NCI-H1436 treated with DMSO at 0.1 percent for 48 hours (cell line): Measurements from ENCODE around the gene CMSS1.
"Not testable (repeated sequence)": the region's sequence is repeated elsewhere in the genome, so short reads cannot be mapped to it uniquely, and the experiment has no call there.

ENCODE experiments used
- DNase-seq: peaks from one replicate; lab custom pipeline; 2025; lab: John Stamatoyannopoulos, UW

CMSS1 gene

DNA sequence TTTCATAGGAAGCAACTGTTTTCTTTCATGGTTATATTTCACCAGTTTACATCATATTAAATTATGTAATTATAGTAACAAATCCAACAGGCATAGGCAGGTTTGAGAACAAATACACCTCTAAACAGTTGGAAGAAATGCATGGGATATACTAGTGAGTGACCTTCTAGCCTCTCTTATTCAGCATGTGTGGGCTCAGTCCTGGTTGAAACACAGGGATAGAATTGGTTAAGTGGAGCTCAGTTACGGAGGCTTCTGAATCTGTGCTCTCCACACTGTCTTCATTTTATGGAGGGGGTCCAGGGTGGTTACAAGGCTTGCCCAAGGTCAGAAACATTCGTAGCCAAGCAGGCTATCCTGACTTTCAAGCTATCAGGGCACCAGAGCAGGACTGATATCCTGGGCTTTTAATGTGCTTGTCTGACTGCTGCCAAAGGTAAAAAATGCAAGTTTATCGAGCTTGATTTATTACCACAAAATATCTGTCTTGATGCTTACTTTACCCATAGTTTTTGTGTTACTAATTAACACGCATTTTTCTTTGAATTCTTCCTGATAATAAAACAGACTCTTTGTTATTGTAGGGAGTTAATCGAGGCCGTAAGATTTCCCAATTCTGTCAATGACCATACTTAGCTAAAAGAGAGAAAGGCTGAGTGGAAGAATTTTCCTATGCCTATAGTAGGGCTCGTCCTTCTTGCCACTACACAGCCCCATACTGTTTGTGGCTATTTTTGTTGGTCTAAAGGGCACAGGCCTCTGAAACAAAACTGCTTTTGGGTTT lies 207.1 kb downstream of the CMSS1 start:
- DNase-seq = no peak

DNA sequence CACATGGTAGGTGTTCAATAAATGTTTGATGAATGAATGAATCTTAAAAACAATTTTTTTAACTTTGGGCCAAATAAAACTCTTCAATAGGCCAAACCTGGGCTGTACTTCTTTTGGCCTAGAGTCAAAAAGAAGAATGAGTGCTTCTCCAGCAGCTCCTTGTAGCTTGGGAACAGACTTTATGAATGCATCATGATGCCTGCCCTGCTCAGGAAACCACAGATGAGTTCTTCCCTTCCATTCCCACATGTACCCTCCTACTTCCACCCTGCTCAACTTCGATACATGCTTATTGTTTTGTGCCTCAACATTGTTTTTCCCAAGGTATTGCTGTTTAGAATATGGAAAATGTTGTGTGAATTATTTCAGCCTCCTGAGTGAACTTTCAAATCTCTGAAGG lies 209.7 kb downstream of the CMSS1 start:
- no peak for DNase-seq

DNA sequence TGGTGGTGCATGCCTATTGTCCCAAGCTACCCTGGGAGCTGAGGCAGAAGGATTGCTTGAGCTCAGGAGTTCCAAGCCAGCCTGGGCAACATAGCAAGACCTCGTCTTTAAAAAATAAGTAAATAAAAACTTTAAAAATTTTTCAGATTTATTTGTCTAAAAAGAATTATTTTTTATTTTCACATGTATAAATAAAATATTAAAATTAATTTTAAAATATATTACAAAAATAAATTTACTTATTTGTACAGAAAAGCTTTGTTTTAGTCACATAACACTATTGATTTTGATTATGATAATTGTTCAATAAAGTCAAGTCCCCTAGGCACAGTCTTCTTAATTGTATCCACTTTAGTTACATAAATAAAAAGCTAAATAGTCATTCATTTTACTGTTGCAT lies 211.4 kb downstream of the CMSS1 start:
- DNase-seq = no peak

DNA sequence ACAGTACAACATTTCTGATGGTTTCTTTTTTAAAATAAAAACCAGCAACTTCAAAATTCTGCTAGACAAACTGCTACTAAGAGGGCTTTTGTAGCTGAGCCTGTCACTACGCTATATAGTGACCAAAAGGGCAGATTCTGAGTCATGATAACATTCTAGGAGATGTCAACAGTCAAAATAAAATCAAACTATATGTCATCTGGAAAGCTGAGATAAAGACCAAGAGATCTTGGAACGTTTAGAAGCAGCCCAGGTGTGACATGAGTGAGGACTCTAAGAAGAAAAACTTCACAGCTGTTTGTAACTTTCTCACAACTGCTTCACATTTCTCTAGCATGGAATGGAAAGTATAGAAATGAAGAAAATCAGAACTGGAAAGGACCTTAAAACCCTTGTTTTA lies 212.0 kb downstream of the CMSS1 start:
- DNase-seq = no peak

DNA sequence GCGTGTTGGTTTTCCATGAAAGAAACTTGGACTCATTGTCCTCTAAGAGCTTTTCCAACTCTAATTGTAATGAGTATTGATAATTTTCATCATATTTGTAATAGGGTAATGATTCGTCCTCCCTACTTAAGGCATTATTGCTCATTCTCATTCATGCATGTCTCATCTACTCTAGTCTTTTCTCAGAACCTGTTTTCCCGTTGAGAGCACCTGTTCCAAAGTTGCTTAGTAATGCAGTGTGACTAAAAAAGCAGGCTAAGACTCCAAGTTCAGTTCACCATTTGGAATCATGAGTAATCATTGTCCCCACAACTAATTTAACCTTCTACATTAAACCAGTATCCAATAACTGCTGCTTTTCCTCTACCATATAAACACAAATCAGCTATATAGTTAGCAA lies 212.7 kb downstream of the CMSS1 start:
- DNase-seq = no peak

DNA sequence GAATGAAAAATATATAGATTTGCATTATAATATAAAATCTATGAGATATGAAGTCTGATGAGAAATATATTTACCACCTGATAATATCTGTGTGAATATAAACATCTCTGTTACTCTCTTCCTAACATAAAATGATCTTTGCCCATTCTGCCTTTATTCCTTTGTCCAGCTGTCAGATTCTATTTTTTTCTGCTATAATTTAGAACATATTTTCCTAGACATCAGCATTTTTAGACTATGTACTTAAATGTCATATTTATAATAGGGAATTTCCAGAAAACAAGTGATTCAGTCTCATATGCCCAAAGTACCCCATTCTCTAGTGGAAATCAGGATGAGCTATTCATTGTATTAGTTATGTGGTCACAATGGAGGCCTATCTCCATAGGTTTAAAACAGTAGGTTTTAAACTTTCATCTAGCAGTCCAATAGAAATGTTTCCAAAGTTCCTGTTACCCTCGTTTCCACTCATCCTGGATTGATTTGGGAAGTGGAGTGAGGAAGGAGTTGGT lies 213.3 kb downstream of the CMSS1 start:
- DNase-seq = no peak

DNA sequence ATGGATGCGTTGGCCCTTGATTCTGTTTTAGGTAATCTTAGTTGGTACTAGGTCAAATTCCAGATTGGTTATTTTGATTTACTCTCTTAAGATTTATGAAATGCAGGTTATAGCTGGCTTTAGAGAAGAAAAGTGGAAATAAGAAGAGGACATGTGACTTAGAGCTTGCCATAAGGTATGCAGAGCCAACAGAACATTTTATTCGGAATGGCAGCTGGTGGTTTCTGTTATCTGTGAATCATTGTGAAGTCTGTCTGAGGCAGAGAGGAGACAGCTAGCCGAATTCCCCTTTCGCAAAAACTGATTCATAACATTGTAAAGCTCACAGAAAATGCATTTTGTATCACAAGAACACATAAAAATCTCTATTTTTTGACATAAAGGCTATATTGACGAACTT lies 214.6 kb downstream of the CMSS1 start:
- no peak for DNase-seq

DNA sequence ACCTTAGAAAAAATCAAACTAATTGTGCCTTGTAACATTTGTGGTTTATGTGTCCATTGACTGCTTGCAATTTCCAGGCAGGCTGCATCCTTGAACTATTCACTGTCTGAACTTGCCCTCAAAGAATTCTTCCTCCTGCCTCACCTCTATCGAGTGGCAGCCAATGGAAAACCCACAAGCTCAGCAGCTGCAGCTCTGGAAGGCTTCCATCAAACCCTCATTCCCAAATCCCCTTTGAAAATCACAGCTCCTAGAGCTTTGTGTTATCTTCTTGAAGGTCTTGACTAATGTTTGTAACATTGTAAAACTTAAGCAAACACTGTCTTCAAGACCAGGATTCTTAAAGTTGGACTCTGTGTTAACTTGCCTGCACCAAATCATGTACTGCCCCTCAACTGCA lies 215.5 kb downstream of the CMSS1 start:
- no peak for DNase-seq

DNA sequence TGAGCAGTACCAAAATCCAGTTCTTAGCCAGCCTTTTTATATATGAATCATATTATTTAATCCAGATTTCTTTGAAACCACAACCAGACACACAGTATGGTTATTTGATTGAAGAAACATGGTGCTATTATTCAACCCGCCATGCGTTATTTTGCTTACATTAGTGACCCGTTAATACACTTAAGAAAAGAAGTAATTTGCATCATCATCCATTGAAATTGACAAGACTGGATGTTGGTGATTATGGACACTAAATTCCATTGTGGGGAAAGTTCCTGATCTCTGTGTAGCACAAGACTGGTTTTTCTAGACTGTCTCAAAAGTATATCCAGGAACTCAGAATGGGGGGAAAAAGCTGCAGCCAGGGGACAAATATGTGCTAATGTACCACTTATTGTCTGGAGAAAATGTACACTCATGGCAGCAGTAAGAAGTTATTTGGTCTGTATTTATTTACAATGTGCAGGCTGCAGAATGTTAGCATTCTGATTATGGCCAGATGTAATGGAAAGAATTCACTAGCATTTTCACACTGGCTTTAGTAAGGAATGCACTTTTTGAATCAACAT lies 216.3 kb downstream of the CMSS1 start:
- DNase-seq = no peak

DNA sequence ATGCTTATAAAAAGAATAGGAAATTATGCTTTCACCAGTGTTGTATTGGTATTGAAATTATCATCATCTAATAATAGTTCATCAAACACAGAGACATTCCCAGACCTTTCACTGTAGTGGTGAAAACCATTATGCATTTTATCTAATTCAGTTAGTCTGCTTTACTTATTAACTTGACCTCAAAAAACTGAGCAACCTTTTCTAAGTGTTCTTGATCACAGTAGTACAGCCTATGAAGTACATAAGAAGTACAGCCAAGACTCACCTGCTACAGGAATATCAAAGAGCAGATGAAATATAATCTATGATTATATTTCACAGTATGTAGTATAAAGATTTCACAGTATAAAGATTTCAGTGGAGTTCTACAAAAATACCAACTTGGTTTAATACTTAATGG lies 221.4 kb downstream of the CMSS1 start:
- DNase-seq = no peak

DNA sequence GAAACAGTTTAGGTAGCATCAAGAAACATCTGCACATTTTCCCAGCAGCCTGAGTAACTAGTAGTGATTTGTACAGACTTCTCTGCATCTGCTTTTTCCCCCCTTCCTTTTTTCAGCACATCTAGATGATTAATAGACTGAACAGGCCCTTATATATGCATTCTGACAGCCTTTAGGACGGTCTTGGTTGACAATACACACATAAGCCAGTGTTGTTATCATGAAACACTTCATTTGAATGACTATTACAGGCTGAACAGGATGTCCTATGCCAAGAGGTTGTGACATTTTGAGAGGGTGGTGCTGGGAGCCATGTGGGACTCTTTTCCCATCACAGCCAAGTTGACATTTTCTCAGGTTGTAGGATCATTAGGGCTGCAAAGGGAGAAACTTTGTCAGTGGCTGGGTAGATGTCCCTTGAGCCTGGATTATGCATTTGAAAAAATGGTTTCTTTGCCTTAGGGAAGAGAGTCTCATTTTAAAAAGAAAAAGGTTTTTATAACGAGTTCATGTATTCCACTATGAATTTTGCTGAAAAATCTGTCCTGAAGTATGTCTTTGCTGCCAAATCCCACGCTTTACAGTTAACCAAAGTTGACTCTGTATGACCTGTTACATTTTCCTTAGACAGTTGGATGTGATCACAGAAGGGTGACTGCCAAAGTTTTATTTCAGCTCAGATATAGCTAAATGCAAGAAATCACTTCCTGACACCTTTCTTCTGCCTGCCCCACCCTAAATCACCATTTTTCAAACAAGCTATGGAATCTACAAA lies 223.0 kb downstream of the CMSS1 start:
- DNase-seq = no peak

DNA sequence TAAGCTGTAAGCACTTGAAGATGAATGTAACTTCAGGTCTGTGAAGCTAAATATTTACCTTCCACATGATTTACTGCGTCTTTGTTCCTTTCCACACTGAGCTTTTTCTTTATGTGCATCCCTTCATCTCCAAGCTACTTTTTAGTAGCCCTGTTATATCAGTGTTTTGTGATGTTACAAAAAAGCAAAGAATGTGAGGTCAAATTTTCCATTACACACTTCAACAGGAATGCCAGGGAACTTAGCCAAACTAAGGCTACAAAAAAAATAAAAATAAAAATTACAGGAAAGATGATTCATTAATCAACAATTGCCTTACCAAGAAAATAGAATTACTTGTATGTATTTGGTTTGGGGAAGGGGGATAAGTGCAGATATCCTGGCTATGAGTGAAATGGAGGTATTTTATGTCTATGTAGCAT lies 223.7 kb downstream of the CMSS1 start:
- no peak for DNase-seq

DNA sequence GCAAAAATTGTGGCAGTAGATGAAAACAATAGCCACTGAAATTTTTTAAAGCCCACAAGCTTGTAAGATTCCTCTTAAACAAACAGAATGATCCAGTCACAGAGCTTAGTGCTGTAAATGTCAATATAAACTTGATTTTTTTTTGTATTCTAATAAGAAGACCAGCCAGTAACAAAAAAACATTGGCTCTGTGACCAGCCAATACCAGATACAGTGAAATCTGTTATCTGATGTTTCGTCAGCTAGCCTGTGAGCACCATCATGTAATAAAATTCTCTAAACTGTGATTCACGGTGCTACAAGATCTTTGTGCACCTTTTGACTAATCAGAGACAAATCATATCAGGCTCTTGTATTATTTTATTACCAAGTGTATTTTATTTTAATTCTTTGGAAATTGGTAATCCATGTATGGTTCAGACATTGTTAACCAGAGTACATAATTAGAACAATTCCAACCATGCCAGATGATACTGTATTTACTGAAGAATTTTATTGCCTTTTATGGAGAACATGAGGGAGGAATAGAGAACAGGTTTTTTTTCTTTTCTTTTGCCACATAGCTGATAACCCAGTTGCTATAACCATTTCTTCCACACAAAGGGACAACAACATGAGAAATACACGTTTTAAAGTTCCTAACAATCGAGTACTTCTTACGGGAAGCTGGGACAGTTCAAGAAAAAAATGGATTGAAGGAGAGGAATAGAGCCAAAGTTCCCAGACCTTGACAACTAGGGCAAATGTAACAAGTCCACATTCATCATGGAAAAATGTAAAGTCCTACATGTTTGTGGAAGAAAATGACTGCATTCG lies 224.7 kb downstream of the CMSS1 start:
- no peak for DNase-seq

DNA sequence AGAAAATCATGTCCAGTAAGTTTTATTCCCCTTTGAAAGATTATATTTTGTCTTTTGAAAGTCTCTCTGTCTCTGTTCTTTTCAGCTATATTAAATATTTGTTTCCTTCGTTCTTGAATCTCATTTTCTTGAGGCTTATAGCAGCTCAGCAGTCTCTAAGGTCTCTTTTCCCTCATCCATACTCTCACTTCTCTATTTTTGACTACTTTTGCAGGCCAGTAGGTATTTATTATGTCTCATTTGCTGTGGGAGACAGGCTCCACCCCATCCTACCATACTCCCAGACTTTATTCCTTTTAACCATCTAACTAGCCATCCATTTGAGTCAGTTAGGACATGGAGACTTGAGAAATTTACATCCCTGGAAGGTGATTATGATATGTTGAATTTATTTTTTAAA lies 225.6 kb downstream of the CMSS1 start:
- DNase-seq = no peak

DNA sequence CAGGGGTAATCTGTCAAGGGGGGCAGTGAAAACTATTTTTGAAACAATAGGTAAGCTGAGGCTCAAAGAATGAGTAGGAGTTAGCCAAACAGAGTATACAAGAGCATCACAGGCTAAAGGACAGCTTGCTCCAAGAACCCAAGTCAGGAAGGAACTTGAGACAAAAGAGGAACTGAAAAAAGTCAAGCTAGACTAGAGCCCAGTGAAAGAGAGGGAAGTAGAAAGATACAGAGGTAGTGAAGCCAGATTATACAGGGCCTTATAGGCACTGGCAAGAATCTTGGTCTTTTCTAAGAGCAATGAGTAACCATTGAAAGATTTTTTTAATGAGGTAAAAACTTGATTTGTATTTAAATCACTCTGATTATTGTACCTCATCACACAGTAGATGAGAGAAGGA lies 226.7 kb downstream of the CMSS1 start:
- DNase-seq = no peak

DNA sequence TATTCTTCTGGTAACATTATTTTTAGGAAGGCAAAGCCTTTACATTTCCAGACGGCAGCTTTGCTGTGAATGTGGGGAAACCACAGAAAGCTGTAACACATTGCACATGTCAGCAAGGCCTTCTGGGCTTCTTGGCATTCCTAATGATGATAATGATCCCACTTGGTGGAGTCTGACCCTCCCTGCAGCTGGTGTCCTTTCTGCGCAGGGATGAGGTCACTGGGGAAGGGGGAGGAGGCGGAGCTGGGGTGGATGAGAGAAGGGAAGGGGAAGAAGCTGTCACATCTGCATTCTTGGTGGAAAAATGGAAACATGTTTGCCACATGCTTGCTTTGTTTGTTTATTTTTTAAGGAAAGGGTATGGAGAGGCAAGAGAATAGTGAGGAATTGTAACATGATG lies 228.0 kb downstream of the CMSS1 start:
- no peak for DNase-seq

DNA sequence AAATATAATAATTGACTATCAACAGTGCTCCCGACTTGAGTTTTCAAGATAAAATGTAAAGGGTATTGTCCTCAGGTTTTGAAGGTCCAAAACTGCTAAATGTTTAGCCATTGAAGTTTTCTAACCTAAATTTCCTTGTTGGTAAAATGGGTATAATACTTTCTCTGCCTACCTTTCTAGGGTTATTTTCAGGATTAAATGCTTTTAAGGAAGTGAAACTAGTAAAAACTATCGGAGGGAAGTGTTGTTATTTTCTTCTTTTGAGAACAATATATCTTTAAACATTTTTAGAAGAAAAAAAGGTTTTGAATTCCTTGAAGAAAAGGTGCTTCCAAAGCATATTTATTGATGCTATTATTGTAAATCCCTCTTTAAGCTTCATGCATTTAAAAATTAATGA lies 229.3 kb downstream of the CMSS1 start:
- DNase-seq = no peak

DNA sequence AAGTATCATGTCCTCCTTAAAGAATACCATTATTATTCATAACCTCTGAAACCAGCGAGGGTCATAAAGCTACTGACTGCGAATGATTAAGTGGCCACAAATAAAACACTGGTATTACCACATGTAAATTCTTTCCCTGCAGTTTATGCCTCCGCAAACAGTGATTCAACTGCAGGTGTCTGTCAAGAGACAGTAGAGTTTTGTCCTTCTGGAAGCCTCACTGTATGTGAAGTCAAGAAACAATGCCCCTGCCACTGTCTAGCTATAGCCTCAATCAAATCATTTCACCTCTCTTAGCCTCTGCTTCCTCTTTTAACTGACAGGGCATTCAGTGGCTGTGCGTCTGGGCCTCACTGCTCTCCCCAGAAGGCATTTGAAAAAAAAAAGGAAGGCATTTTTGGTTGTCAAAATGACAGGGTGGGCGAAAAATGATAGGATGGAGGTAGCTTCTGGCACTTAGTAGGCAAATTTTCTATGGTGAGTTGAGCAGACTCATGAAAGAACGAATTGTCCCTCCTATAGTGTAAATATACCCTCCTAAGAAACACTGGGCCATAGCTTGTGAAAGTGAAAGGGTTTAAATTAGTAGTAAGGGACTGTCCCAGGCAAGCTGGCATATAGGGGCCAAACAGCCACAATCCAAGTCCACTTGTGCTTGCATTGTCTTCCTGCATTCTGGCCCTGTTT lies 229.9 kb downstream of the CMSS1 start:
- DNase-seq = no peak

DNA sequence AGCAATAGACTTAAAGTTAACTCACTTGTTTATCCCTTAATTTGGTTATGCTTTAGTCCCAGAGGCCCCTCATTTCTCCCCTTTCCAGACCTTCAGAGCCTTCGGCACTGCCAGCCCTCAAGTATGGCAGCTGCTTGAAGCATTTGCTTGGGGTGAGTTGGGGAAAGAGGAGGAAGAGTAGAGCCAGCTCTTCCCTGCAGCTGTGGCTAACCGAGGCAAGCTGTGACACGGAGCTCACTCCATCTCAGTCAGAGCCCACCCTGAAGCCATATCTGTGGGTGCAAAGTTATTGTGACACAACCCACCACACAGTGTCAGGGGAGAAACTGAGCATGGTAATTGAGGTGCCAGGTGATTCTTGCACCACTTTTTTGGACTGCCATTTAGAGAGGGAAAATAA lies 230.6 kb downstream of the CMSS1 start:
- DNase-seq = no peak

DNA sequence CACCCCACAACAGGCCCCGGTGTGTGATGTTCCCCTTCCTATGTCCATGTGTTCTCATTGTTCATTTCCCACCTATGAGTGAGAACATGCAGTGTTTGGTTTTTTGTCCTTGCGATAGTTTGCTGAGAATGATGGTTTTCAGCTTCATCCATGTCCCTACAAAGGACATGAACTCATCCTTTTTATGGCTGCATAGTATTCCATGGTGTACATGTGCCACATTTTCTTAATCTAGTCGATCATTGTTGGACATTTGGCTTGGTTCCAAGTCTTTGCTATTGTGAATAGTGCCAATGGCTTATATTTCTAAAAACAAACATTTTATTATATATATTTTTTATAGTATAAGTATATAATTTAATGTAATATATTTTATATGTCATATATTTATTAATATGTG lies 233.9 kb downstream of the CMSS1 start:
- DNase-seq = not testable (repeated sequence)

DNA sequence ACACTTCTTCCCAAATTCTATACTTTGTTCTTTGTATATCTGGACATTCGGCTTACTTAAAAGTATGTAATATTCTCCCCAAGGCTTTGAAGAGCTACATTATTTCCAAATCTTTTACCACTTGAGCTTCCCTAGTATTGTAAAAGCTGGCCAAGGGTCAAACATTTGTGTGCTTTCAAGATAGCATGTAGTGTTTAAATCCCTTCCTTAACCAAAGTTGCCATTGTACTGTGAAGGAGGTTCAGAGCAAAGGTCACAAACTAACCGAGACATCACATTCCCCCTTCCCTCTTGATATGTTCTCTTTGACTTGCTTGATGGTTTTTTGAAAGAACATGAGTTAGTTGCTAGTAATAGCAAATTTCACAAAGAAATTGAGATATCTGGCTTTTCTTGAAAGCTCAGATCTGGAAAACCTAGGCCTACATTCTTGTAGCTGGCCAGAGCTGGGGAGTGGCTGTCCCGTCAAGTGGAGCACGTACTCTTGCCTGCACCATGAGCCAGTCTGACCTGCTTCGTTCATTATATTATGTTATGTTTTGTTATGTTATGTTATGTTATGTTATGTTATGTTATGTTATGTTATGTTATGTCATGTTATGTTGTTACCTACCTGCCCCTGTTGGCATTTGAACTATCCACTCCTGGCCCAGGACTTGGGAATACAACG lies 236.4 kb downstream of the CMSS1 start:
- DNase-seq = no peak
